Measurements from ENCODE around the gene SP5. TPM values are rescaled to one million over a fixed set of nuclear protein-coding genes. Genes with fewer than 3 reads are reported as not detected.

Gene SP5
- 0.64 TPM for total RNA-seq (2021; ENCODE audit: unreplicated experiment)
- 0.62 TPM for polyA plus RNA-seq (2012; ENCODE audit: insufficient read length)
- percentile 30 among the genes with signal in this experiment for Bru-seq, nascent RNA
- percentile 30 among the genes with signal in this experiment for BruChase-seq, experiment 1, labeled RNA remaining after a 2-hour chase
- percentile 20 among the genes with signal in this experiment for BruChase-seq, experiment 2, labeled RNA remaining after a 6-hour chase
- long read RNA-seq, partial matches to known transcripts: 0 of 2 reads
- long read RNA-seq, other reads (novel, unspliced or antisense): 1 of 2 reads

DNA sequence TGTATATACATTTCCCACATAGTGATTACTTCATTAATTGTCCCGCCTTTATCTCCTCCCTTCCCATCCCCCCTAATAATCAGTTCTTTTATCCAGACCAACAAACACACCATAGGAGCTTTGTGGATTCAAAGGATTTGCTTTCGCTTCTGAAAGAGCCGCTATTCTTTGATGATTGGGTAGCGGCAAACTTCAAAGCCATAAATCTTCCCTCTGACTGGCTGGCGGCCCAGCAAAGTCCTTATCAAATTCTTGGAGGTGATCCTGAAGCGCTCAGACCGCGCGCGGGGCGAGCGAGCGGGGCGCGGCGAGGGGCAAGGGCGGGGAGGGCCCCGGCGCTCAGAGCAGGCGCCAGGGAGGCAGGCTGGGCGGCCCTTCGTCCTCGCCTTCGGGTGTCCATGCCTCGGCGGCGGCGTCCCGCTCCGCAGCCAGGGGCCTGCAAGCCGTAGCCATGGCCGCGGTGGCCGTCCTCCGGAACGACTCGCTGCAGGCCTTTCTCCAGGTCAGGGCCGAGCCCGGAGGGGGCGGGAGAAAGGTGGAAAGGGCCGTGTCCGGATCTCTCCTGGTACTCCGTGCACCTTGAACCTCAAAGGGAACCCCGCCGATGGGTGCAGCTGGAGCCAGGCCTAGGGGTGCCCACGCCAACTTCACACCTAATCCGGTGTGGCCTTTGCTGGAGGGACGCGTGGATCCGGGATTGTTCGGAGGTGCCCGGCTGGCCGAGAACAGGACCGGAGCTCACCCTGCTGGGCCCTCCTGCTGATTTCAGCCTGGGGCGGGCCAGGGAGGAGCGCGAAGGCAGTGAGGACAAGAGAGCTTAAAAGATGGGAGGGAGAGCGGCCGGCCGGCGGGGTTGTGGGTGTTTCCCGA is at the start of gene SP5:
SP5 (plus strand) TSS at position 276 of the 870 bp plus-strand sequence; CDS start at position 452, 176 bp downstream.
- ChIA-PET POLR2A (no interaction called here), CTCF (interaction anchor here (0.6 kb wide), 1 partner anchor 814 kb away, joined by 3 read pairs; no protein-coding TSS in a partner anchor)
- in situ Hi-C loops (cut with HindIII; ENCODE audit: low pct_unique_long_range_greater_than_20kb, low sequenced_read_pairs) (no loop called here), intact Hi-C loops (cut with micrococcal nuclease; ENCODE audit: unreplicated experiment) (loop anchor here (10.0 kb wide), 1 partner anchor 100 kb away; the partner anchor contains the start of gene GAD1)
- Histone ChIP-seq H3K4me3 (ENCODE audit: low read depth in 2 of 2, low read length in 2 of 2) (peak within 1 kb of the TSS; percentile 46 to 51), H3K27me3 (ENCODE audit: control insufficient read depth, insufficient read depth, low read length) (peaks cover 13% of the 10 kb centered on the region), H3K4me1 (ENCODE audit: control insufficient read depth, insufficient read depth, low read length) (peaks cover 12% of the 10 kb centered on the region), H3K9me3 (ENCODE audit: control insufficient read depth, insufficient read depth, low read depth, low read length) (no peaks in the 10 kb centered on the region), H3K36me3 (ENCODE audit: control insufficient read depth, insufficient read depth, low read length) (no peaks in the 10 kb centered on the region; the same call in 1 of the 2 replicates), H3K27ac (ENCODE audit: low read length) (no peak within 1 kb of the TSS)
- BruUV-seq (replicated peaks): no TSS peak
- ATAC-seq (peak; percentile 71), DNase-seq (ENCODE audit: low read depth, low spot score) (no peak)
- no peak for TF ChIP-seq POLR2AphosphoS5 (IDR thresholded peaks at IDR 0.05; ENCODE audit: low read depth, low read length)
- TF ChIP-seq, protein P1, sequence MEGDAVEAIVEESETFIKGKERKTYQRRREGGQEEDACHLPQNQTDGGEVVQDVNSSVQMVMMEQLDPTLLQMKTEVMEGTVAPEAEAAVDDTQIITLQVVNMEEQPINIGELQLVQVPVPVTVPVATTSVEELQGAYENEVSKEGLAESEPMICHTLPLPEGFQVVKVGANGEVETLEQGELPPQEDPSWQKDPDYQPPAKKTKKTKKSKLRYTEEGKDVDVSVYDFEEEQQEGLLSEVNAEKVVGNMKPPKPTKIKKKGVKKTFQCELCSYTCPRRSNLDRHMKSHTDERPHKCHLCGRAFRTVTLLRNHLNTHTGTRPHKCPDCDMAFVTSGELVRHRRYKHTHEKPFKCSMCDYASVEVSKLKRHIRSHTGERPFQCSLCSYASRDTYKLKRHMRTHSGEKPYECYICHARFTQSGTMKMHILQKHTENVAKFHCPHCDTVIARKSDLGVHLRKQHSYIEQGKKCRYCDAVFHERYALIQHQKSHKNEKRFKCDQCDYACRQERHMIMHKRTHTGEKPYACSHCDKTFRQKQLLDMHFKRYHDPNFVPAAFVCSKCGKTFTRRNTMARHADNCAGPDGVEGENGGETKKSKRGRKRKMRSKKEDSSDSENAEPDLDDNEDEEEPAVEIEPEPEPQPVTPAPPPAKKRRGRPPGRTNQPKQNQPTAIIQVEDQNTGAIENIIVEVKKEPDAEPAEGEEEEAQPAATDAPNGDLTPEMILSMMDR (IDR thresholded peaks at IDR 0.05): no peak; the same call in 1 of the 2 replicates
- TF ChIP-seq TCF7L2 (IDR thresholded peaks at IDR 0.05; ENCODE audit: low read depth, low read length): peak; percentile 99

DNA sequence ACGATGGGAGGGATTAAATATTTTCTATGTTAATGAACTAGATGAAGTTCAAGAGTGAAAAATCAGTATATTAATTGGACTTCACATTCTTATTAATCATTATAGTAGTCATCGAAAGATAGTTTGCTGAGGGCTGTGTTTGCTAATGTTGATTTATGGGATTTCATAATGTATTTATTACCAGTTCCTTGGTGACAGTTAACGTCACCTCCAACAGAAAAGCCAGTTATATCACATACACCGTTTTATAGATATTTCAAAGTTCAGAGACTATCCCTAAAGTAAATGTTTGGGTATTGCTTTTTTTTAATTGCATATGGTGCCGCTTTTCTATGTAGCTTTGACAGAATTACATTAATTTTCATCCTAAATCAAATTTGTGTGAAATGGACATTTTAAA is 49.4 kb upstream of the SP5 start:
- in situ Hi-C loops (cut with HindIII; ENCODE audit: low pct_unique_long_range_greater_than_20kb, low sequenced_read_pairs): no loop called here
- no peaks in the 10 kb centered on the region for H3K4me1 ChIP-seq (ENCODE audit: control insufficient read depth, insufficient read depth, low read length)
- H3K27ac ChIP-seq (ENCODE audit: low read length): no peak overlapping the region
- no TSS peak for BruUV-seq (replicated peaks)
- TF ChIP-seq SIN3A (IDR thresholded peaks at IDR 0.05; ENCODE audit: borderline replicate concordance, insufficient read depth, low read depth, low read length) (no peak), TCF7L2 (IDR thresholded peaks at IDR 0.05; ENCODE audit: low read depth, low read length) (no peak), POLR2AphosphoS5 (IDR thresholded peaks at IDR 0.05; ENCODE audit: low read depth, low read length) (no peak)
- TF ChIP-seq, protein P2, sequence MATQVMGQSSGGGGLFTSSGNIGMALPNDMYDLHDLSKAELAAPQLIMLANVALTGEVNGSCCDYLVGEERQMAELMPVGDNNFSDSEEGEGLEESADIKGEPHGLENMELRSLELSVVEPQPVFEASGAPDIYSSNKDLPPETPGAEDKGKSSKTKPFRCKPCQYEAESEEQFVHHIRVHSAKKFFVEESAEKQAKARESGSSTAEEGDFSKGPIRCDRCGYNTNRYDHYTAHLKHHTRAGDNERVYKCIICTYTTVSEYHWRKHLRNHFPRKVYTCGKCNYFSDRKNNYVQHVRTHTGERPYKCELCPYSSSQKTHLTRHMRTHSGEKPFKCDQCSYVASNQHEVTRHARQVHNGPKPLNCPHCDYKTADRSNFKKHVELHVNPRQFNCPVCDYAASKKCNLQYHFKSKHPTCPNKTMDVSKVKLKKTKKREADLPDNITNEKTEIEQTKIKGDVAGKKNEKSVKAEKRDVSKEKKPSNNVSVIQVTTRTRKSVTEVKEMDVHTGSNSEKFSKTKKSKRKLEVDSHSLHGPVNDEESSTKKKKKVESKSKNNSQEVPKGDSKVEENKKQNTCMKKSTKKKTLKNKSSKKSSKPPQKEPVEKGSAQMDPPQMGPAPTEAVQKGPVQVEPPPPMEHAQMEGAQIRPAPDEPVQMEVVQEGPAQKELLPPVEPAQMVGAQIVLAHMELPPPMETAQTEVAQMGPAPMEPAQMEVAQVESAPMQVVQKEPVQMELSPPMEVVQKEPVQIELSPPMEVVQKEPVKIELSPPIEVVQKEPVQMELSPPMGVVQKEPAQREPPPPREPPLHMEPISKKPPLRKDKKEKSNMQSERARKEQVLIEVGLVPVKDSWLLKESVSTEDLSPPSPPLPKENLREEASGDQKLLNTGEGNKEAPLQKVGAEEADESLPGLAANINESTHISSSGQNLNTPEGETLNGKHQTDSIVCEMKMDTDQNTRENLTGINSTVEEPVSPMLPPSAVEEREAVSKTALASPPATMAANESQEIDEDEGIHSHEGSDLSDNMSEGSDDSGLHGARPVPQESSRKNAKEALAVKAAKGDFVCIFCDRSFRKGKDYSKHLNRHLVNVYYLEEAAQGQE (IDR thresholded peaks at IDR 0.05; ENCODE audit: insufficient read depth in 1 of 2, low read depth in 2 of 2, low read length in 1 of 2): no peak
- TF ChIP-seq, protein P1 (IDR thresholded peaks at IDR 0.05): no peak
- no peaks in the 10 kb centered on the region for H3K9me3 ChIP-seq (ENCODE audit: control insufficient read depth, insufficient read depth, low read depth, low read length)
- ChIA-PET CTCF (no interaction called here), POLR2A (no interaction called here)
- ATAC-seq (no peak), DNase-seq (ENCODE audit: low read depth, low spot score) (no peak)
- no peak overlapping the region for H3K4me3 ChIP-seq (ENCODE audit: low read depth in 2 of 2, low read length in 2 of 2)
- intact Hi-C loops (cut with micrococcal nuclease; ENCODE audit: unreplicated experiment): no loop called here
- no peaks in the 10 kb centered on the region for H3K36me3 ChIP-seq (ENCODE audit: control insufficient read depth, insufficient read depth, low read length)
- no peaks in the 10 kb centered on the region for H3K27me3 ChIP-seq (ENCODE audit: control insufficient read depth, insufficient read depth, low read length)

Measured in Panc1 (cell line).